CD14-positive monocyte (primary cell): ENCODE data around the gene RGS3. TPM values are rescaled to one million over a fixed set of nuclear protein-coding genes. Genes with fewer than 3 reads are reported as not detected.

ENCODE experiments used
- DNase-seq, 3 donors: peaks; one replicate each; pipeline ENCODE4 v3.0.0-alpha.2; 2011 to 2022
- H2AFZ ChIP-seq: 2 replicates; pipeline ENCODE4 v1.6.0; 2012; ENCODE audit warnings: mild to moderate bottlenecking, low read depth, low read length, inconsistent platforms; ENCODE audit not compliant: insufficient read depth, poor library complexity, severe bottlenecking
- H3K27ac ChIP-seq, 2 donors: 1 replicate in 1 of 2; 2 replicates in 1 of 2; pipeline ENCODE4 v1.5.1; 2012 to 2013; ENCODE audit warnings: low read length in 2 of 2, control low read depth in 1 of 2, inconsistent platforms in 1 of 2, low read depth in 1 of 2, mild to moderate bottlenecking in 1 of 2
- H3K27me3 ChIP-seq, 2 donors: one replicate each; pipeline versions ENCODE4 v1.6.0 to v1.6.1; 2011 to 2013; ENCODE audit warnings: low read length in 2 of 2; ENCODE audit not compliant: control insufficient read depth in 2 of 2, insufficient read depth in 2 of 2
- H3K36me3 ChIP-seq, 2 donors: replicated peaks in 1 of 2; 1 replicate in 1 of 2; 2 replicates in 1 of 2; pipeline versions ENCODE4 v1.5.1 to v1.6.1; 2012 to 2013; ENCODE audit warnings: low read length in 2 of 2, control low read depth in 1 of 2, inconsistent platforms in 1 of 2, mild to moderate bottlenecking in 1 of 2; ENCODE audit not compliant: insufficient read depth in 2 of 2, control insufficient read depth in 1 of 2
- H3K4me1 ChIP-seq, 2 donors: 1 replicate in 1 of 2; 2 replicates in 1 of 2; pipeline versions ENCODE4 v1.5.1 to v1.6.1; 2012 to 2013; ENCODE audit warnings: low read length in 2 of 2, control low read depth in 1 of 2, inconsistent platforms in 1 of 2, mild to moderate bottlenecking in 1 of 2, moderate library complexity in 1 of 2; ENCODE audit not compliant: insufficient read depth in 2 of 2, control insufficient read depth in 1 of 2
- H3K4me2 ChIP-seq: replicated peaks from 2 replicates; pipeline ENCODE3; 2012; ENCODE audit warnings: low read length, moderate library complexity, mild to moderate bottlenecking; ENCODE audit not compliant: poor library complexity, severe bottlenecking; ENCODE audit errors: extremely low read depth
- H3K4me3 ChIP-seq, 3 experiments: fragments of 200-600 bp in 1 of 3; sonication (generic) in 1 of 3; replicated peaks in 1 of 3; 1 replicate in 2 of 3; 2 replicates in 1 of 3; pipeline ENCODE4 v1.5.1; 2011 to 2013; ENCODE audit warnings: low read length in 3 of 3, mild to moderate bottlenecking in 3 of 3, control low read depth in 2 of 3, low read depth in 2 of 3, inconsistent platforms in 1 of 3, moderate library complexity in 1 of 3
- H3K79me2 ChIP-seq: 2 replicates; pipeline ENCODE4 v1.6.0; 2012; ENCODE audit warnings: mild to moderate bottlenecking, control low read depth, inconsistent platforms, low read length, moderate library complexity; ENCODE audit not compliant: insufficient read depth
- H3K9ac ChIP-seq: 2 replicates; pipeline ENCODE4 v1.6.0; 2017; ENCODE audit warnings: low read length, mild to moderate bottlenecking; ENCODE audit not compliant: insufficient read depth, poor library complexity, severe bottlenecking
- H3K9me3 ChIP-seq, 2 donors: replicated peaks in 1 of 2; 1 replicate in 1 of 2; 2 replicates in 1 of 2; pipeline versions ENCODE4 v1.5.1 to v1.6.1; 2012 to 2013; ENCODE audit warnings: low read length in 2 of 2, control low read depth in 1 of 2; ENCODE audit not compliant: control insufficient read depth in 1 of 2, insufficient read depth in 1 of 2
- H4K20me1 ChIP-seq: 2 replicates; pipeline ENCODE4 v1.6.0; 2012; ENCODE audit warnings: mild to moderate bottlenecking, low read length, control low read depth, moderate library complexity; ENCODE audit not compliant: insufficient read depth
- H3K27ac Mint-ChIP-seq, 7 donors: one replicate each; pipeline ENCODE4 v1.8.0; 2020; ENCODE audit warnings: mild to moderate bottlenecking in 7 of 7, mixed read lengths in 7 of 7, moderate library complexity in 6 of 7, inconsistent platforms in 2 of 7
- H3K27me3 Mint-ChIP-seq, 3 donors: one replicate each; pipeline ENCODE4 v1.8.0; 2021 to 2022; ENCODE audit warnings: low read depth in 3 of 3, mild to moderate bottlenecking in 3 of 3, mixed read lengths in 3 of 3, moderate library complexity in 3 of 3, inconsistent platforms in 1 of 3
- H3K36me3 Mint-ChIP-seq, 2 donors: one replicate each; pipeline ENCODE4 v1.8.0; 2020; ENCODE audit warnings: mixed read lengths in 2 of 2, inconsistent platforms in 1 of 2, mild to moderate bottlenecking in 1 of 2
- H3K4me1 Mint-ChIP-seq: one replicate; pipeline ENCODE4 v1.8.0; 2020; ENCODE audit warnings: mild to moderate bottlenecking, mixed read lengths
- H3K4me3 Mint-ChIP-seq, 2 donors: one replicate each; pipeline ENCODE4 v1.8.0; 2020; ENCODE audit warnings: mild to moderate bottlenecking in 2 of 2, mixed read lengths in 2 of 2, moderate library complexity in 1 of 2
- H3K9me3 Mint-ChIP-seq, 7 donors: one replicate each; pipeline ENCODE4 v1.8.0; 2020 to 2022; ENCODE audit warnings: mixed read lengths in 7 of 7, mild to moderate bottlenecking in 6 of 7, moderate library complexity in 6 of 7, inconsistent platforms in 2 of 7
- WGBS: methylation state at CpG from one replicate; pipeline ENCODE4 v1.1.5; 2013; ENCODE audit warnings: missing lambda C conversion rate; ENCODE audit not compliant: insufficient coverage; 5-methylcytosine and 5-hydroxymethylcytosine counted together
- intact Hi-C, 2 donors: fragments of 100-400 bp; cut with micrococcal nuclease; formaldehyde crosslinking; loops; one replicate each; pipeline versions ENCODE4 v1.15.0 to v1.15.1; 2023
- polyA plus RNA-seq, 3 donors: library from polyadenylated mRNA; depleted of rRNA in 1 of 3; unstranded in 2 of 3; stranded (reverse) in 1 of 3; fragments of 300-500 nt in 2 of 3; fragments of >200 nt in 1 of 3; fragmentation: Illumina TruSeq in 2 of 3; gene quantifications; 1 replicate in 2 of 3; 2 replicates in 1 of 3; pipeline ENCODE4 v1.2.3, GENCODE V29; 2012 to 2021
- TF ChIP-seq, protein P1 (sequence below): fragments of 200-600 bp; IDR thresholded peaks from one replicate; pipeline ENCODE4 v1.8.0; 2022; ENCODE audit warnings: antibody characterized with exemption, mild to moderate bottlenecking

Gene RGS3
- polyA plus RNA-seq, 3 donors = 9.1 to 16.2 (median 15.8) TPM

DNA sequence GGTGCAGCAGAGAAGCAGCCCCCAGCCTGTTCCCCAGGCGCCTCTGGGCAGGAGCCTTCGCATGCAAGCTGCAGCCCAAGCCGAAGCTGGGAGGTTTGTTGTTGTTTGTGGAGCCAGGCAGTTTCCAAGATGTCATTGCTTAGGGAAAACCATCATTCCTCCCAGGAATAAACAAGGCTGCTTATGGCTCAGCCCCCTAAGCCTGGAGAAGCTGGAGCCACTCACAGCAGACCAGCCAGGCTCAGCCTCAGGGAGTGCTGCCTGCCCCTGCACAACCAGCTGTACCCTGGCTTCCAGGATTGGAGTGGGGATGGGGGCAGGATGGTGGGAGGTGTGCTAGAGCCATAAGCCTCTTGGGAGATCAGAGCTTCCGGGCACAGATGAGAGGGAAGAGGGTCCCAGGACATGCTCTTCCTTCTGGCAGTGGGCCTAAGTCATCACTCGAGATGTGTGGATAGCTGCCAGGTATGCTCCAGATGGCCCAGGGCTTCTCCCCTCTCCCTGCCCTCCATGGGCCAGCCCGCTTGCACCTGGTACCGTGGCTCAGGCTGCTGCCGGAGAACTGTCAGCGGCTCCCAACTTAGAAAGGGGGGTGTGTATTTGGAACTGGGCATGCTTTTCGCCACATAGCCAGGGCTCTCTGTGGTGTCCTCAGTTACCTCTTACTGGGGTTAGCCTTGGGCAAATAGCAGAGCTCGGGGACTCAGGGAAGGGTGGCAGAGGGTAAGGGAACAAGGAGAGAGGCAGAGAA lies 105.2 kb downstream of the RGS3 start:
- peaks cover 20 to 24% of the 10 kb centered on the region in 2 donors for H3K4me1 ChIP-seq
- no peaks in the 10 kb centered on the region for H4K20me1 ChIP-seq
- DNase-seq = no peak
- H3K27me3 ChIP-seq = no peaks in the 10 kb centered on the region
- no peaks in the 10 kb centered on the region for H3K9me3 ChIP-seq
- H2AFZ ChIP-seq = no peak overlapping the region
- H3K4me2 ChIP-seq = no peak overlapping the region
- TF ChIP-seq, protein P1, sequence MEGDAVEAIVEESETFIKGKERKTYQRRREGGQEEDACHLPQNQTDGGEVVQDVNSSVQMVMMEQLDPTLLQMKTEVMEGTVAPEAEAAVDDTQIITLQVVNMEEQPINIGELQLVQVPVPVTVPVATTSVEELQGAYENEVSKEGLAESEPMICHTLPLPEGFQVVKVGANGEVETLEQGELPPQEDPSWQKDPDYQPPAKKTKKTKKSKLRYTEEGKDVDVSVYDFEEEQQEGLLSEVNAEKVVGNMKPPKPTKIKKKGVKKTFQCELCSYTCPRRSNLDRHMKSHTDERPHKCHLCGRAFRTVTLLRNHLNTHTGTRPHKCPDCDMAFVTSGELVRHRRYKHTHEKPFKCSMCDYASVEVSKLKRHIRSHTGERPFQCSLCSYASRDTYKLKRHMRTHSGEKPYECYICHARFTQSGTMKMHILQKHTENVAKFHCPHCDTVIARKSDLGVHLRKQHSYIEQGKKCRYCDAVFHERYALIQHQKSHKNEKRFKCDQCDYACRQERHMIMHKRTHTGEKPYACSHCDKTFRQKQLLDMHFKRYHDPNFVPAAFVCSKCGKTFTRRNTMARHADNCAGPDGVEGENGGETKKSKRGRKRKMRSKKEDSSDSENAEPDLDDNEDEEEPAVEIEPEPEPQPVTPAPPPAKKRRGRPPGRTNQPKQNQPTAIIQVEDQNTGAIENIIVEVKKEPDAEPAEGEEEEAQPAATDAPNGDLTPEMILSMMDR = no peak
- WGBS = 92% methylated on average over 4 of the region's 11 CpGs
- no peaks in the 10 kb centered on the region for H3K79me2 ChIP-seq
- Mint-ChIP-seq H3K27ac (no peak overlapping the region), H3K27me3 (peaks cover 2 to 4% (median 3%) of the 10 kb centered on the region in 3 donors), H3K36me3 (no peaks in the 10 kb centered on the region), H3K4me3 (no peak overlapping the region), H3K4me1 (peaks cover 26% of the 10 kb centered on the region), H3K9me3 (peaks cover 0 to 3% (median 0%) of the 10 kb centered on the region in 7 donors)
- H3K36me3 ChIP-seq = no peaks in the 10 kb centered on the region
- H3K27ac ChIP-seq = no peak overlapping the region
- H3K9ac ChIP-seq = no peak overlapping the region
- no peak overlapping the region for H3K4me3 ChIP-seq
- intact Hi-C loops = loop anchor here in 1 of 2 donors (5.0 kb wide), 1 partner anchor 41 kb away; no protein-coding TSS in a partner anchor

- H3K79me2 ChIP-seq = no peaks in the 10 kb centered on the region
- H3K27ac ChIP-seq = no peak overlapping the region
- no peak overlapping the region for H3K4me3 ChIP-seq
- H3K4me1 ChIP-seq = peaks cover 16 to 19% of the 10 kb centered on the region in 2 donors
- Mint-ChIP-seq H3K4me1 (peaks cover 27% of the 10 kb centered on the region), H3K36me3 (no peaks in the 10 kb centered on the region), H3K27me3 (peaks cover 2 to 4% (median 3%) of the 10 kb centered on the region in 3 donors), H3K27ac (peak overlapping the region in 2 of 7 donors; percentile 76 to 78), H3K4me3 (no peak overlapping the region), H3K9me3 (peaks cover 0 to 3% (median 0%) of the 10 kb centered on the region in 7 donors)
- H4K20me1 ChIP-seq = no peaks in the 10 kb centered on the region
- H3K4me2 ChIP-seq = no peak overlapping the region
- no peaks in the 10 kb centered on the region for H3K36me3 ChIP-seq
- no peak overlapping the region for H2AFZ ChIP-seq
- H3K9me3 ChIP-seq = no peaks in the 10 kb centered on the region
- no peak for DNase-seq
- H3K27me3 ChIP-seq = no peaks in the 10 kb centered on the region
- TF ChIP-seq, protein P1 = no peak
- intact Hi-C loops = loop anchor here in 1 of 2 donors (5.0 kb wide), 1 partner anchor 42 kb away; no protein-coding TSS in a partner anchor
- WGBS = 25% methylated on average over 1 of the region's 2 CpGs
- H3K9ac ChIP-seq = no peak overlapping the region
Measured at GRCh38 chr9:113569472-113570060, 106.0 kb downstream of the RGS3 start.
